Hematopoietic multipotent progenitor cell treated with erythropoietin and hydrocortisone succinate and interleukin-3 and kit ligand, for 8 days (in vitro differentiated cells): Measurements from ENCODE around the gene COPS6.
A peak's percentile ranks its signal among the peaks of the same experiment; 100 is the strongest.
"Not testable (repeated sequence)": the region's sequence is repeated elsewhere in the genome, so short reads cannot be mapped to it uniquely, and the experiment has no call there.

Source experiments
- DNase-seq: peaks from one replicate; pipeline ENCODE4 v3.0.0-alpha.2; 2015

COPS6 gene

GRCh38 chr7:100127866-100128636 is 39.3 kb downstream of the COPS6 start:
- DNase-seq, result peak; percentile 52

- DNase-seq, result no peak
Observed at GRCh38 chr7:100128637-100128963, 39.8 kb downstream of the COPS6 start.

- DNase-seq, result not testable (repeated sequence)
Observed at GRCh38 chr7:100130220-100130607, 41.4 kb downstream of the COPS6 start.

GRCh38 chr7:100130608-100131453 is 42.1 kb downstream of the COPS6 start:
- DNase-seq, result peak; percentile 64

- DNase-seq, result no peak
Observed at GRCh38 chr7:100132126-100132525, 43.4 kb downstream of the COPS6 start.

- peak; percentile 78 for DNase-seq
Observed at GRCh38 chr7:100132697-100133151, 44.0 kb downstream of the COPS6 start.

- DNase-seq, result no peak
Observed at GRCh38 chr7:100137851-100138760, 49.3 kb downstream of the COPS6 start.

GRCh38 chr7:100141555-100141949 is 52.8 kb downstream of the COPS6 start:
- no peak for DNase-seq
